Left lung (tissue), 14 donors: ENCODE data around the gene RTL3. TPM values are rescaled to one million over a fixed set of nuclear protein-coding genes. Genes with fewer than 3 reads are reported as not detected.

Source experiments
- ATAC-seq: fragments of 200-7000 bp; cut with Tn5 transposase; one replicate; pipeline ENCODE4 v1.9.1; 2020; ENCODE audit warnings: moderate library complexity
- DNase-seq, 4 donors: peaks; one replicate each; pipeline ENCODE4 v3.0.0-alpha.2; 2013 to 2020
- H3K27ac ChIP-seq, 2 donors: fragments of 200-600 bp; sonication (generic) in 1 of 2; one replicate each; pipeline versions ENCODE4 v1.5.0 to v1.8.0; 2020 to 2021
- H3K27me3 ChIP-seq, 2 donors: fragments of 200-600 bp; sonication (generic) in 1 of 2; one replicate each; pipeline versions ENCODE4 v1.5.0 to v1.8.0; 2020 to 2021
- H3K36me3 ChIP-seq, 2 donors: fragments of 200-600 bp; sonication (generic) in 1 of 2; one replicate each; pipeline versions ENCODE4 v1.5.0 to v1.8.0; 2020 to 2021
- H3K4me1 ChIP-seq, 2 donors: fragments of 200-600 bp; one replicate each; pipeline ENCODE4 v1.8.0; 2021
- H3K4me3 ChIP-seq, 2 donors: fragments of 200-600 bp; sonication (generic) in 1 of 2; one replicate each; pipeline versions ENCODE4 v1.5.0 to v1.8.0; 2020 to 2021; ENCODE audit warnings: mild to moderate bottlenecking in 1 of 2
- H3K9me3 ChIP-seq, 2 donors: fragments of 200-600 bp; sonication (generic) in 1 of 2; one replicate each; pipeline versions ENCODE4 v1.5.0 to v1.8.0; 2020 to 2021
- CTCF ChIP-seq, 2 donors: fragments of 200-600 bp; sonication (generic) in 1 of 2; IDR thresholded peaks; one replicate each; pipeline versions ENCODE4 v1.5.0 to v1.8.0; 2021; ENCODE audit warnings: antibody characterized with exemption in 2 of 2
- intact Hi-C, 2 donors: fragments of 100-400 bp; cut with DNase I; formaldehyde crosslinking; loops; one replicate each; pipeline versions ENCODE4 v1.11.2 to v1.14.2; 2022
- long read RNA-seq, 12 donors: library from polyadenylated mRNA in 2 of 12; unstranded in 2 of 12; transcript quantifications; one replicate each; pipeline ENCODE4 v2.0.0 and lab custom pipeline, GENCODE V29; 2019 to 2026
- polyA plus RNA-seq, 6 donors: library from polyadenylated mRNA; unstranded; fragments of 120-200 nt; gene quantifications; one replicate each; pipeline ENCODE4 v1.2.1, GENCODE V29; 2013; ENCODE audit not compliant: insufficient read length in 6 of 6
- total RNA-seq, 2 donors: library from RNA; stranded (reverse); fragmentation: NEBNext Ultra II Directional; extraction: Animal tissue kit (Norgen Biotek cat#: 25700); gene quantifications; one replicate each; pipeline ENCODE4 v1.2.1, GENCODE V29; 2021
- donor health status: DM: no; HTN: yes; CAD: no.
- donor health status: DM: no; HTN: no; CAD: no.

Gene RTL3
- total RNA-seq (not detected), polyA plus RNA-seq (under 1 TPM in 1 of 6 donors, not detected in 5; 0.04 TPM)
- long read RNA-seq, donor 1 = 0 reads
- long read RNA-seq, donor 2 = 0 reads
- long read RNA-seq, donor 3 = 0 reads
- long read RNA-seq, donor 4 = 0 reads
- long read RNA-seq, donor 5 = 0 reads
- long read RNA-seq, donor 6 = 0 reads
- long read RNA-seq, donor 7 = 0 reads
- long read RNA-seq, donor 8 = 0 reads
- long read RNA-seq, donor 9 = 0 reads
- long read RNA-seq, donor 10 = 0 reads
- long read RNA-seq, donor 11 = 0 reads
- long read RNA-seq, donor 12 = 0 reads

- Histone ChIP-seq H3K4me1 (peaks cover 0 to 4% of the 10 kb centered on the region in 2 donors), H3K4me3 (no peak within 1 kb of the TSS), H3K36me3 (no peaks in the 10 kb centered on the region), H3K9me3 (no peaks in the 10 kb centered on the region), H3K27ac (no peak within 1 kb of the TSS), H3K27me3 (no peaks in the 10 kb centered on the region)
- DNase-seq (no peak), ATAC-seq (peak; percentile 59)
- TF ChIP-seq CTCF (IDR thresholded peaks at IDR 0.05) = no peak
- intact Hi-C loops = no loop called here
Measured at GRCh38 chrX:78658845-78659744, at the start of gene RTL3. Gene RTL3, minus strand, starts transcription at chrX:78659328. Its CDS starts 908 bp downstream, at chrX:78658420.

DNA sequence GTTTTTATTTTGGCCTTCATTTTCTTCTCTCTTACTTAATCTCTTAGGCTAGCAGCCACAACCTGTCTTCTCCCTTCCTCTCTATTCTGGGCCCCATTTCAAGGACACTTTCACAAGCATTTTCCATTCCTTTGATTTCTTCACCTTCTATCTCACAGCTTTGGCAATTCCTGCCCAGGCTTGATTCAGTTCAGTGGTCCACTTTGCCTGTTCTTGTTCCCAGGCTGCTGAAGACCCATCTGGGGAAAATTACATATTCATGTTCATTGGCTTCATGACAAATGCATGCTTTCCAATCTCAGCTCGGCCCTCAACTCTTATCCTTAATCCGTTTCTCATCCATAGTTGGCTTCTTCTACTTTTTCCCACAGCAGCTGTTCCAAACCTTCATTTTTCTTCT is 49.7 kb upstream of the RTL3 start:
- no peaks in the 10 kb centered on the region for H3K36me3 ChIP-seq
- ATAC-seq (no peak), DNase-seq (no peak)
- no peaks in the 10 kb centered on the region for H3K4me1 ChIP-seq
- H3K4me3 ChIP-seq = no peak overlapping the region
- no peak for TF ChIP-seq CTCF (IDR thresholded peaks at IDR 0.05)
- no peaks in the 10 kb centered on the region for H3K9me3 ChIP-seq
- no peak overlapping the region for H3K27ac ChIP-seq
- intact Hi-C loops = no loop called here
- H3K27me3 ChIP-seq = peaks cover 0 to 6% of the 10 kb centered on the region in 2 donors

GRCh38 chrX:78708262-78708661 is 49.1 kb upstream of the RTL3 start:
- intact Hi-C loops = no loop called here
- TF ChIP-seq CTCF (IDR thresholded peaks at IDR 0.05) = peak in 1 of 2 donors; percentile 25
- H3K9me3 ChIP-seq = no peaks in the 10 kb centered on the region
- no peaks in the 10 kb centered on the region for H3K4me1 ChIP-seq
- H3K4me3 ChIP-seq = no peak overlapping the region
- no peak overlapping the region for H3K27ac ChIP-seq
- H3K27me3 ChIP-seq = peaks cover 0 to 6% of the 10 kb centered on the region in 2 donors
- peak; percentile 51 for ATAC-seq
- H3K36me3 ChIP-seq = no peaks in the 10 kb centered on the region
- DNase-seq = no peak

DNA sequence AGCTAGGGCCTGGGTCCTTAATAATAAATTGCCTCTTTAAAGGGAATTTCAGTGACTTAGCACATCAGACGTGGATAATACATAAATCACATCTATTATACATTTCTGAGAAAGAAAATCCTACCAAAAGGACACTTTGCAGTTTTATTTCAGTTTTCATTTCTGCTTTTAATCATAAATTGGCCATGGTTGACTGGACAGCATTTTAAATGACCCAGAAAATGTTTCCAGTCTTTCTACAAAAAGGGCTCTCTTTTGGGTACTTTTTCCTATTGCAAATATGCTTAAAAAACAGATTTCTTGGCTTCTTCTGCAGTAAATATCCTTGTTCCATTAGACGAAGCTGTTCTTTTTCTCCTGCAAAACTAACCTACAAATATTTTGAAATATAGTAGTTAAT is 46.9 kb upstream of the RTL3 start:
- ATAC-seq (no peak), DNase-seq (no peak)
- Histone ChIP-seq H3K4me1 (no peaks in the 10 kb centered on the region), H3K36me3 (no peaks in the 10 kb centered on the region), H3K4me3 (no peak overlapping the region), H3K27me3 (no peaks in the 10 kb centered on the region), H3K9me3 (no peaks in the 10 kb centered on the region), H3K27ac (no peak overlapping the region)
- no peak for TF ChIP-seq CTCF (IDR thresholded peaks at IDR 0.05)
- intact Hi-C loops = no loop called here

GRCh38 chrX:78693536-78693935 is 34.4 kb upstream of the RTL3 start:
- H3K4me1 ChIP-seq = no peaks in the 10 kb centered on the region
- H3K27ac ChIP-seq = no peak overlapping the region
- no peaks in the 10 kb centered on the region for H3K27me3 ChIP-seq
- ATAC-seq (no peak), DNase-seq (no peak)
- H3K9me3 ChIP-seq = no peaks in the 10 kb centered on the region
- no peak overlapping the region for H3K4me3 ChIP-seq
- H3K36me3 ChIP-seq = no peaks in the 10 kb centered on the region
- intact Hi-C loops = no loop called here
- no peak for TF ChIP-seq CTCF (IDR thresholded peaks at IDR 0.05)
